GM12801 (cell line): Measurements from ENCODE around the gene GUCA1A.

Experiments used
- CTCF ChIP-seq: IDR thresholded peaks from one replicate; pipeline ENCODE4 v1.5.1; 2011; ENCODE audit warnings: control low read depth; ENCODE audit not compliant: insufficient read length; ENCODE audit errors: extremely low read depth

Gene GUCA1A

GRCh38 chr6:42203183-42203582 is 30.0 kb downstream of the GUCA1A start:
- no peak for TF ChIP-seq CTCF

DNA sequence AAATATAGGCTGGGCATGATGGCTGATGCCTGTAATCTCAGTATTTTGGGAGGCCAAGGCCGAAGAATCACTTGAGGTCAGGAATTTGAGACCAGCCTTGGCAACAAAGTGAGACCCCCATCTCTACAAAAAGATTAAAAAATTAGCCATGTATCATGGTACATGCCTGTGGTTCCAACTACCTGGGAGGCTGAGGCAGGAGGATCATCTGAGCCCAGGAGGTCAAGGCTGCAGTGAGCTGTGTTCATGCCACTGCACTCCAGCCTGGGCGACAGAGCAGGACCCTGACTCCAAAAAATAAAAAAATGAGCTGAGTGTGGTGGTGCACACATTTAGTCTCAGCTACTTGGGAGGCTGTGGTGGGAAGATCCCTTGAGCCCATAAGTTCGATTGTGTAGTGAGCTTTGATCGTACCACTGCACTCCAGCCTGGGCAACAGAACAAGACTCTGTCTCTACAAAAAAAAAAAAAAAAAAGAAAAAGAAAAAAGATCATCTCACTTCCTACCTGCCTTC is 31.7 kb downstream of the GUCA1A start:
- no peak for TF ChIP-seq CTCF

GRCh38 chr6:42210551-42210950 is 37.4 kb downstream of the GUCA1A start:
- no peak for TF ChIP-seq CTCF

- TF ChIP-seq CTCF: no peak
These were observed 38.6 kb downstream of the GUCA1A start for GRCh38 chr6:42211726-42212125.

DNA sequence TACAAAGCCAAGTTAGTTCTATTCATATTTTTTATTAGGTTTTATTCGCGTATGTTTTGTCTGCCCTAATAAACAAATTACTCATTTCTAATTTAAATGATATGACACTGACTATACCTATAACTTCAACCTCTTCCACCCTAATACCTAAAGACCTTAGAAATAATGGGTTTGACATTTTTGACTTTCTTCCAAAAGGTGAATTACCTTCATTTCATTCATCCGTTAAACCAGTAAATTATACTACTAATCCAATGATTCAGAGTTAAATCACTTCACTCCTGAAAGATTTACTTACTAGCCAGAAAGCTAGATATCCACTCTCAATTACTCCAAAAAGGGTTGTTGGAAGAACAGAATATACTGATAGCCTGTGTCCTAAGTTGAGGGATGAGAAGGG is 39.3 kb downstream of the GUCA1A start:
- TF ChIP-seq CTCF: no peak

- no peak for TF ChIP-seq CTCF
These were observed 44.0 kb downstream of the GUCA1A start for GRCh38 chr6:42217157-42217518.

GRCh38 chr6:42217519-42218367 is 44.6 kb downstream of the GUCA1A start, which contains the start of gene MRPS10:
TSS of gene MRPS10 (minus strand) at chr6:42217861. CDS start at chr6:42217849, 12 bp downstream.
- TF ChIP-seq CTCF: no peak
